IPS-20b (cell line): ENCODE results near the gene ABCB11.

Source experiments
- H3K27ac ChIP-seq: one replicate; pipeline ENCODE4 v1.5.1; 2013; ENCODE audit warnings: low read length
- H3K27me3 ChIP-seq: 2 replicates; pipeline ENCODE4 v1.6.1; 2013; ENCODE audit warnings: mild to moderate bottlenecking, low read length, inconsistent platforms; ENCODE audit not compliant: insufficient read depth
- H3K36me3 ChIP-seq: 2 replicates; pipeline ENCODE4 v1.6.1; 2013; ENCODE audit warnings: low read depth, mild to moderate bottlenecking, inconsistent platforms, low read length, moderate library complexity; ENCODE audit not compliant: insufficient read depth
- H3K4me1 ChIP-seq: 2 replicates; pipeline ENCODE4 v1.6.1; 2013; ENCODE audit warnings: mild to moderate bottlenecking, control low read depth, inconsistent platforms, low read length, moderate library complexity; ENCODE audit not compliant: insufficient read depth
- H3K4me3 ChIP-seq: 2 replicates; pipeline ENCODE4 v1.5.1; 2013; ENCODE audit warnings: mild to moderate bottlenecking, low read length, inconsistent platforms
- H3K9ac ChIP-seq: 2 replicates; pipeline ENCODE4 v1.6.1; 2013; ENCODE audit warnings: low read depth, mild to moderate bottlenecking, inconsistent platforms, low read length, moderate library complexity
- H3K9me3 ChIP-seq: 2 replicates; pipeline ENCODE4 v1.6.1; 2013; ENCODE audit warnings: mild to moderate bottlenecking, low read depth, low read length, inconsistent platforms; ENCODE audit not compliant: insufficient read depth

ABCB11 gene

DNA sequence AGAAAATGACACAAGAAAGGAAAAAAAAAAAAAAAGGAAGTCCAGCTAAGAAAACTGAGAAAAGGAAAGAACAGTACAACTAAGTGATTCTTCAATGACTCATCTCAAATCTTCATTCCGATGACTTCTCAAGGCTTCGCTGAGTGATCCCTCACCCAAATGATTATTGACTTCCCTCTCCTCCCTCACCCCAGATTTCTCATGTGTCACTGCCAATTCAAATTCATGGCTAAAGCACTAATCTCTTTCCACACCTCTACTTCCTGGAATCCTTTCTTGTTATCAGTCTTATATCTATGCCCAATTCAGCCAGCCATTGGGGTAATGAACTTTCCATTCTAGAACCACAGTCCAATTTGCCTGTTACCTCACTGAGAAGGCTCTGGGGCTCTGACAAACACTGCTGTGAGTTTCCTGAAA is 7.2 kb upstream of the ABCB11 start:
- Histone ChIP-seq H3K9ac (no peak overlapping the region), H3K36me3 (no peaks in the 10 kb centered on the region), H3K27me3 (no peaks in the 10 kb centered on the region), H3K4me3 (no peak overlapping the region), H3K27ac (no peak overlapping the region), H3K4me1 (no peaks in the 10 kb centered on the region), H3K9me3 (no peaks in the 10 kb centered on the region; the same call in 1 of the 2 replicates)

DNA sequence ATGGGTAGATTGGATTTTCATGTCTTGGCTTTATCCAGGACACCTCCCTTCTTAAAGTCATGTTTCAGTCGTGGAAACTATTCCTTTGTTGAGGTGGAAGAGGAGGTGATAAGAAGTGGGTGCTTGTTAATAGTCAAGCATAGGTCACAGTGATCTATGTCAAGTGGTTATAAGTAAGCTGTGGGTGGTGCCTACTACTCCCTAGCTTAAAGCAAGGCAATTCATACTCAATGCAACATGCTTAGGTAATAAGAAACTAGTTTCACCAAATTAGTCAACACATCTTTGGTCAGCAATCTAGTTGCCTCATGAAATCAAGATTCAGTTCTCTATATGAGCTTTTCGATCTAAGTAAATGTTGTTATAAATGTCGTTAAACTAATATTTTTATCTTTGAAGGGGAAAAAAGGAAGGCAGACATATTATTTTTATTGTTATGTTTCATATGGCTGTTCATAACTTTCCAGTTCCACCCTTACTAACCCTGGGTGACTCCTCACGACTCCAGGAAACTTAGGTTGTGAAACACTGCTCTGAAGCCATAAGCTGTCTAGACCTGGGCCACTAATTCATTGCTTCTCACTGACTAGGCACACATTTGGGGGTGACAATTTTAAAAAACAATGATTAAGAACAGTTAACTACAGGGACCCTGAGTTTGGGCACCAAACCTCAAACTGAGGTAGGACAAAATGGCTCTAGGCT is 5.8 kb upstream of the ABCB11 start:
- Histone ChIP-seq H3K9me3 (no peaks in the 10 kb centered on the region), H3K4me3 (no peak overlapping the region), H3K27me3 (no peaks in the 10 kb centered on the region), H3K36me3 (no peaks in the 10 kb centered on the region), H3K4me1 (no peaks in the 10 kb centered on the region), H3K27ac (no peak overlapping the region), H3K9ac (no peak overlapping the region)

DNA sequence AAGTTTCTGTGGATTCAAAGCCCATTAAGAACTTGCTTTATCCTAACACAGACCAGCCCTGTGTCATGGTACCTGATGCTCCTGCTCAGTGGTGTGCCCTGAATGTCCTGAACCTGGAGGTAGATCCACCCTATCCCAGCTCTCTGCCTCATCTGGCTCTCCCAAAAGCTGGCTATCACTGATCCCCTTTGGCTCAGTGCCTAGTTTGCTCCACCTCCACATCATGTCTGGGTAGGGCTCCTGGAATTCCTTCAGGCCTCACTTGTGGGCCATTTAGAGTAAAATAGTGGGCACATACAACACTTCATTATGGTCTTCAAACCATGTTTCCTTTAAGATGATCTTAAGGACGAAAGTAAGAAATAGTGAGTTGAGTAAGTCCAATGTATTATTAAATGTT is 4.8 kb upstream of the ABCB11 start:
- no peak overlapping the region for H3K4me3 ChIP-seq
- H3K36me3 ChIP-seq, result no peaks in the 10 kb centered on the region
- no peaks in the 10 kb centered on the region for H3K9me3 ChIP-seq
- no peak overlapping the region for H3K9ac ChIP-seq
- H3K27ac ChIP-seq, result no peak overlapping the region
- peaks cover 4% of the 10 kb centered on the region; the same call in 1 of the 2 replicates for H3K4me1 ChIP-seq
- no peaks in the 10 kb centered on the region for H3K27me3 ChIP-seq

DNA sequence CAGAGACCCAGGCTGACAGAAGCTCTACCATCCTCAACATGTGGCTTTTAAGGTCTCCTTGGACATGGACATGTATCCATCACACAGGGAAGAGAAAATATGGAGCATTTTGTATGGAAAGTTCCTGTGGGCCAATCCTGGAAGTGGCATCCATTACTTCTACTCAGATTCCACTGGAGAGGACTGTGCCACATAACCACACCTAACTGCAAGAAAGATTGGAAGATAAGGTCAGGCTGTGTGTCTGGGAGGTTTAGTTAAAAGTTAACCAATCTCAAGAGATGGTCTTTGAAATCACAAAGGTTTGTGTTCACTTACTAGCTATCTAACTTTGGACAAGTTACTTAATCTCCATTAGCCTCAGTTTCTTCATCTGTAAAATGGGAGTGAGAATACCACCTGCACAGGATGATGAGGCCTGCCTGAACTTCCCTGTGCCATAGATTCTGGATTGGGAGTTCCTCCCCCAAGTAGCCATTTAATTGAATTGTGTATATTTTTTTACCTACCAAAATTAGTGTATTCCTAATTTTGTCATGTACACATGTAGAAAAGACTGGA is 3.9 kb upstream of the ABCB11 start:
- H3K27ac ChIP-seq, result no peak overlapping the region
- H3K4me1 ChIP-seq, result peaks cover 4% of the 10 kb centered on the region; the same call in 1 of the 2 replicates
- no peaks in the 10 kb centered on the region for H3K9me3 ChIP-seq
- no peaks in the 10 kb centered on the region for H3K27me3 ChIP-seq
- no peak overlapping the region for H3K4me3 ChIP-seq
- no peaks in the 10 kb centered on the region for H3K36me3 ChIP-seq
- no peak overlapping the region for H3K9ac ChIP-seq

DNA sequence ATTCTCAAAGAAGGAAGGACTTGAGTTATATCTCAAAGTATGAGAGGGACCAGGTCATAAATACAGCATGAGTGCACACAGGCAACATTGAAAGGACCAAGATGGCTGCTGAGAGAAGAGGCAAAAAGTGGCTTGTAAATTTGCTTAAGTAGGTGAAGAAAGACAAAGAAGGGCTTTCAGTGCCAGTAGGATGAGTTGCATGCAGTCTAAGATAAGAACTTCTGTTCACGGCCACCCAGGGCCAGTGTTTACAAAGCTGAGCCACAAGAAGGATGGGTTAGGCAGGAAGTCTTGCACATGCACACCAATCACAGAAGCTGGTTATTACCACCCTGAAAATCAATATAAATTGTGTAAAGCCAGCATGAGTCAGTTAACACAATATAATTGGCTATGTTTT is 3.1 kb upstream of the ABCB11 start:
- Histone ChIP-seq H3K36me3 (no peaks in the 10 kb centered on the region), H3K27ac (no peak overlapping the region), H3K9me3 (no peaks in the 10 kb centered on the region)

DNA sequence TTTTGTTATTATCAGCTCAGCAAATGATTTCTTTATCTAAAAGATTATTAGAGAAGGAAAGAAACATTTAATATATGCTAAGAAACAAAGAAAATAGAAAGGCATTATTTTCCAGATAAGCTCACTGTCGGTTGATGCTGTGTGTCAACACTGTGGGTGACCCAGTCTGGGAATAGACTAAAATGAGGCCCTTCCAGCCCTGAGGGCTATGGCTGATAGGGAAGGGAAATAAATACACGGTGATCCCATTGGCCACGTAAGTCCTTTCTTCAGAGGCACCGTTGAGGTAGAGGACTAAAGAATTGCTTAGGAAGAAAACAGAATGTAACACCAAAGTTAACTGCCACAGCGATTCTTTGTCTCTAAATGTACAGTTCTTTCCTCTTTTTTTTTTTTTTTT is 1.8 kb downstream of the ABCB11 start:
- Histone ChIP-seq H3K4me3 (no peak overlapping the region), H3K9me3 (no peaks in the 10 kb centered on the region), H3K36me3 (no peaks in the 10 kb centered on the region), H3K9ac (no peak overlapping the region), H3K27ac (no peak overlapping the region), H3K4me1 (peaks cover 4% of the 10 kb centered on the region; the same call in 1 of the 2 replicates), H3K27me3 (no peaks in the 10 kb centered on the region)

More for the DNA sequence above, 3.1 kb upstream of the ABCB11 start:
- Histone ChIP-seq H3K4me1 (peaks cover 4% of the 10 kb centered on the region; the same call in 1 of the 2 replicates), H3K9ac (no peak overlapping the region), H3K27me3 (no peaks in the 10 kb centered on the region), H3K4me3 (no peak overlapping the region)

DNA sequence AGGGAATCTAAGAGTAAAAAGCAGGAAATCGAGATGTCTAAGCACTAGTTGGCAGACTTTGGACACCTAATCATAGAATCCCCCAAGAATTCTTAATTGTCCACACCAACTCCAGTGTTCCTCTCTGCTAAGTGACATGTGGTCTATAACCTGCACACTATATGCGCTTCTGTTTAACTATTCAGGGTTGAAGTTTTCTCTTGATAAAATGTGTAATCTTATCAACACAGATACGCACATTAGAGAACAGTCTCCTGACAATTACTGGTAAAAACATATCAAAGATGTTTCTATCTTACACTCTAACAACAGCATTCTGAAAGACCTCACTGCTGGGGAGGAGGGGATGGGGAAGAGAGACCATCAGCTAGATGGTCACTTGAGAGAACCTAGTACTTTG is 3.9 kb downstream of the ABCB11 start:
- Histone ChIP-seq H3K9ac (no peak overlapping the region), H3K27ac (no peak overlapping the region), H3K9me3 (no peaks in the 10 kb centered on the region), H3K4me3 (no peak overlapping the region), H3K27me3 (no peaks in the 10 kb centered on the region), H3K36me3 (no peaks in the 10 kb centered on the region), H3K4me1 (peaks cover 4% of the 10 kb centered on the region; the same call in 1 of the 2 replicates)

DNA sequence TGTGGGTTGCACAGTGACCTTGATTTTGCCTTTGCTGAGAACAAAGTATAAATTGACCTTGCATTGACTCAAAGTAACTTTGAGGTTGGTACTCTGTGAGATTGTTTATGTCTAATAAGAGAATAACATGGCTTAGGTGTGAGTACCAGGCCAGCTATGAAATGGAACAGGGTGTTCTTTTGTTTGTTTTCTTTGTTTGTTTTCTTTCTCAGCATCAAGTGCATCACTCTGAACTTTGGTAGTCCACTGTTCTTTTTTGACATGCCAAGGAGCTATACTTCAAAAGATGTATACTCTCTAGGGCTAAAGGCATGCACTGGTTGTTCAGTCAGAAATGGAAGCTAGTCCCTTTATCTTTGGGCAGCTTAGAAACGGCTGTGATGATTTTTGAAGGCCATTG is 5.1 kb downstream of the ABCB11 start:
- Histone ChIP-seq H3K27me3 (no peaks in the 10 kb centered on the region), H3K9ac (no peak overlapping the region), H3K9me3 (no peaks in the 10 kb centered on the region), H3K4me3 (no peak overlapping the region), H3K27ac (no peak overlapping the region), H3K4me1 (no peaks in the 10 kb centered on the region; the same call in 1 of the 2 replicates), H3K36me3 (no peaks in the 10 kb centered on the region)

DNA sequence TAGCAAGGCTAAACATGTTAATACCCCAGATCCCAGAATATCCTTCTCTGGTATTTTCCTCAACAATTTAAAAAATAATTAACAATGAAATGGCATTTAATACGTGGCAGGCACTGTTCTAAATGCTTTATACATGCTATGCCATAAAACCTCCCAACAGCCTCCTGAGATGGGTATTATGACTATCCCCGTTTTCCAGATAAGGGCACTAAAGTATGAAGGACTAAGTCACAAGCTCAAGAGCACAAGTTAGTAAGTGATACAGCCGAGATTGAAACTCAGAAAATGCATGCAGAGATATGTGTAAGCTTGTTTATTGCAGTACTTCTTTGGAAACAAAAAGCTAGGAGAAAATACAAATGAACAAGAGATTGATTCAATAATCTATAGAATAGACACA is 8.0 kb downstream of the ABCB11 start:
- no peak overlapping the region for H3K9ac ChIP-seq
- H3K9me3 ChIP-seq, result no peaks in the 10 kb centered on the region
- H3K36me3 ChIP-seq, result no peaks in the 10 kb centered on the region
- no peak overlapping the region for H3K27ac ChIP-seq
- H3K4me1 ChIP-seq, result no peaks in the 10 kb centered on the region
- no peak overlapping the region for H3K4me3 ChIP-seq
- no peaks in the 10 kb centered on the region for H3K27me3 ChIP-seq

DNA sequence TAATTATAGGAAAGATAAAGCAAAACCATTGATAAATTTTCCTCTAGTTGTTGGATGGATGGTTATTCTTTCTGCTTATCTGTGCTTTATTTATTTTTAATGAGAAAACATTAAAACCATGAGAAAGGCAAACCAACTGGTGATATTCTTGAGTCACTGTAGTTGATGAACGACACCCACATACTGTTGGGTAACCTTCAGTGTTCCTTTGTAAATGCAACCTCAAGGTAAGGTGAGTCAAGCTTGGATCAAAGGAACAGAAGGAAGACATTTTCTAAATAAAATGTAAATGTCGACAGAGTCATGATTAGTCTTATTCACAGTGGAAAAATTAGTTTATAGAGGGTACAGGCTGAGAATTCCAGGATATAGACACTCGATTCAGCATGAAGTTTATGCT is 12.7 kb downstream of the ABCB11 start:
- Histone ChIP-seq H3K4me1 (no peaks in the 10 kb centered on the region), H3K9me3 (no peaks in the 10 kb centered on the region), H3K4me3 (no peak overlapping the region), H3K9ac (no peak overlapping the region), H3K36me3 (no peaks in the 10 kb centered on the region), H3K27ac (no peak overlapping the region), H3K27me3 (no peaks in the 10 kb centered on the region)

DNA sequence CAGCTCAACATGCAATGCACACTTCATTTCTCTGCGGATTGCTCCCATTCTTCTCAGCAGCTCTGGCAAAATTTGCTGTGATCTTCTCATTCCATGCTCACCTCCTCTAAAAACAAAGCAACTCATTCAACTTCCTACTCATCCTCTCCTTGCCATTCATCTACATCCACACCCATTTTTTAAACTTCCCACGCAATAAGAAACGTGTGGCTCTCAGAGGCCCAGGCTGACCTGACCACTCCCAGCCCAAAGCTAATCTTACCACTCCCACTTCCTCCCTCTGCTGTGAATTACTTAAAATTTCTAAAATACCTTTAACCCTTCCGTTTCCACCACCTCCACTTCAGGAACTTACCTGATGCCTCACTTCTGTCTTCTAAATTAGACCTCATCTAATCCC is 15.2 kb downstream of the ABCB11 start:
- H3K27ac ChIP-seq, result no peak overlapping the region
- H3K9me3 ChIP-seq, result no peaks in the 10 kb centered on the region
- H3K27me3 ChIP-seq, result no peaks in the 10 kb centered on the region
- no peaks in the 10 kb centered on the region for H3K36me3 ChIP-seq
- H3K4me3 ChIP-seq, result no peak overlapping the region
- H3K4me1 ChIP-seq, result no peaks in the 10 kb centered on the region
- H3K9ac ChIP-seq, result no peak overlapping the region

DNA sequence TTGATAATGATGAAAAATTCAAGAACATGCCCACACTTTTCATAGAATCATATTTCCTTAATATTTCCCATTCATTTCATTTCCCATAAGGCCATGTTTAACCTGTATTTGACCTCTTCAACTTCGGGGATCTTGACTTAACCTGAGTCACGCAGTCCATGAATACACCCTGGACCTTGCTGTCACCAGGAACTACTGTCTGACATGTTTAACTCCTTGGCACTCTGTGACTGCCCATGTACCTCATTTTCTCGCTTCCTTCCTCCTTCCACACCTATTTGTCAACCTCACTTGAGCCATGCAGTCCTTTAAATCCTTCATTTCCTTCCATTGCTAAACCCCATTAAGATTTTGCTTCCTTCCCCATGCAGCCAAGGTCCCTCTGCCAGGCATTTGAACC is 16.3 kb downstream of the ABCB11 start:
- no peak overlapping the region for H3K9ac ChIP-seq
- no peaks in the 10 kb centered on the region for H3K27me3 ChIP-seq
- H3K9me3 ChIP-seq, result no peaks in the 10 kb centered on the region
- H3K27ac ChIP-seq, result no peak overlapping the region
- H3K4me3 ChIP-seq, result no peak overlapping the region
- H3K36me3 ChIP-seq, result no peaks in the 10 kb centered on the region
- H3K4me1 ChIP-seq, result no peaks in the 10 kb centered on the region
